Measurements from ENCODE around the gene LAMB3.

Gene LAMB3

GRCh38 chr1:209633335-209633997 lies 18.8 kb downstream of the LAMB3 start:
- no peak for DNase-seq (ENCODE audit: low read depth in 3 of 3)

GRCh38 chr1:209630383-209631225 lies 21.6 kb downstream of the LAMB3 start:
- no peak for DNase-seq (ENCODE audit: low read depth in 3 of 3)

- no peak for DNase-seq (ENCODE audit: low read depth in 3 of 3)
Observed at GRCh38 chr1:209629621-209630382, 22.4 kb downstream of the LAMB3 start.

GRCh38 chr1:209628618-209629299 lies 23.5 kb downstream of the LAMB3 start:
- DNase-seq (ENCODE audit: low read depth in 3 of 3), result no peak

- peak; percentile 59 to 81 (median 67) for DNase-seq (ENCODE audit: low read depth in 3 of 3)
Observed at GRCh38 chr1:209627732-209628196, 24.5 kb downstream of the LAMB3 start.

- DNase-seq (ENCODE audit: low read depth in 3 of 3), result no peak
Observed at GRCh38 chr1:209627027-209627731, 25.0 kb downstream of the LAMB3 start.

GRCh38 chr1:209626346-209627026 lies 25.7 kb downstream of the LAMB3 start:
- DNase-seq (ENCODE audit: low read depth in 3 of 3), result no peak

GRCh38 chr1:209625791-209626285 lies 26.4 kb downstream of the LAMB3 start:
- no peak for DNase-seq (ENCODE audit: low read depth in 3 of 3)

- no peak for DNase-seq (ENCODE audit: low read depth in 3 of 3)
Observed at GRCh38 chr1:209624558-209625549, 27.4 kb downstream of the LAMB3 start.

- no peak for DNase-seq (ENCODE audit: low read depth in 3 of 3)
Observed at GRCh38 chr1:209622841-209623829, 29.1 kb downstream of the LAMB3 start.

GRCh38 chr1:209621741-209622655 lies 30.2 kb downstream of the LAMB3 start:
- DNase-seq (ENCODE audit: low read depth in 3 of 3), result no peak

- no peak for DNase-seq (ENCODE audit: low read depth in 3 of 3)
Observed at GRCh38 chr1:209621286-209621685, 30.9 kb downstream of the LAMB3 start.

GRCh38 chr1:209620487-209620884 lies 31.7 kb downstream of the LAMB3 start:
- no peak for DNase-seq (ENCODE audit: low read depth in 3 of 3)

- DNase-seq (ENCODE audit: low read depth in 3 of 3), result no peak
Observed at GRCh38 chr1:209619696-209620486, 32.3 kb downstream of the LAMB3 start.

GRCh38 chr1:209618756-209619420 lies 33.3 kb downstream of the LAMB3 start:
- DNase-seq (ENCODE audit: low read depth in 3 of 3), result no peak
